Left renal pelvis (tissue), 4 donors: ENCODE data around the gene ADAMTSL3. TPM values are rescaled to one million over a fixed set of nuclear protein-coding genes. Genes with fewer than 3 reads are reported as not detected.
"Not testable (repeated sequence)": the region's sequence is repeated elsewhere in the genome, so short reads cannot be mapped to it uniquely, and the experiment has no call there.

Source experiments
- DNase-seq, 4 donors: peaks; one replicate each; pipeline ENCODE4 v3.0.0-alpha.2; 2013; ENCODE audit warnings: low read depth in 4 of 4, low spot score in 3 of 4
- polyA plus RNA-seq, 4 donors: library from polyadenylated mRNA; unstranded; fragments of 120-200 nt; gene quantifications; one replicate each; pipeline ENCODE4 v1.2.1, GENCODE V29; 2013; ENCODE audit not compliant: insufficient read length in 4 of 4

ADAMTSL3 gene
- polyA plus RNA-seq, 4 donors: 3.1 to 40.2 (median 5.8) TPM

DNA sequence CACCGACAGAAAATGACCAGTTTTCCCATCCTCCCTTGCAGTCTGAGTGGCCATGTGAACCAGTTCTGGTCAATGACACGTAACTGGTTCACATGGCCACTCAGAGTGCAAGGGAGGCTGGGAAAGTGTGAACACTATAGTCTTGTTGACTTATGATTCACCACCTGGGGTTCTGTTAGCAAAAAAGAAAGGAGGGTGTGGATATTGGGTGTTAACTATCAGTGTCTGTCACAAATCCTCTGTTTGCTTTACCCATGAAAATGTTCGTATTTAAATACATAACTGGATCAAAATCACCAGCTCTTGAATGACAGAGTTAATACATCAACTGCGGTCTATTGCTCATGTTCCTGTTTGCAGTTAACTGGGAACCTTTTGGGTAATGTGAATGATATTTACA lies 92.3 kb downstream of the ADAMTSL3 start:
- no peak for DNase-seq

DNA sequence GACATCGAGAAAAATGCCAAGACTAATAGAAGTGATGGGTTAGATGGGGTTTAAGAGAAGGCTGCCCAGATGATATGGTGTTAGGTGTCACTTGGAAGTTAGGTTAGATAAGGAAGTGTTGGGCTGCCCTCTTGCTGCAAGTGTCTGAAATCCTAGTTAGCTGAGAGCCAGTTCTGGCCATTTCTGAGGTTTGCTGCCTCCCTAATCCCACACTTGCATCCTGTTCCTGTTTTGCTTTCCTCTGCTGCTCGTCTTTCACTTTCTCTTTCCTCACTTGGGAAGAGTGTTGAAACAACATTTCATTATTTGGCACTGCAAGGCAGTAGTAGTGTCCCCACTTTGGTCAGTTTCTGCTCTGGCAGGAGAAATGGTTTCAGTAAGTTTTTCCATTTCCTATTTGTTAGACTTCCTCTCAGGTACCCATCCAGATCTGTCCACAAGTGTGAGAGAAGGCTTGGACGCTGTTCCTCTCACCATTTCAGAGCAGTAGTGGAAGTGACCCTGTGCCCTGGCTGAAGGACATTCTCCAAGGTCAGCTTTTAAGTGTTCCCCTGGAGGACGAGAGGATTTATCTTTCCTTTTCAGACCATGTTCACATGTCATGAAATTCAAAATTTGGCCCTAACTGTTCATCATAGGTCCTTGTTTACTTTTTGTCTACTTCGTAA lies 93.3 kb downstream of the ADAMTSL3 start:
- no peak for DNase-seq

GRCh38 chr15:83747718-83748110 lies 93.8 kb downstream of the ADAMTSL3 start:
- DNase-seq: no peak

GRCh38 chr15:83753872-83754493 lies 100.1 kb downstream of the ADAMTSL3 start:
- DNase-seq: no peak

DNA sequence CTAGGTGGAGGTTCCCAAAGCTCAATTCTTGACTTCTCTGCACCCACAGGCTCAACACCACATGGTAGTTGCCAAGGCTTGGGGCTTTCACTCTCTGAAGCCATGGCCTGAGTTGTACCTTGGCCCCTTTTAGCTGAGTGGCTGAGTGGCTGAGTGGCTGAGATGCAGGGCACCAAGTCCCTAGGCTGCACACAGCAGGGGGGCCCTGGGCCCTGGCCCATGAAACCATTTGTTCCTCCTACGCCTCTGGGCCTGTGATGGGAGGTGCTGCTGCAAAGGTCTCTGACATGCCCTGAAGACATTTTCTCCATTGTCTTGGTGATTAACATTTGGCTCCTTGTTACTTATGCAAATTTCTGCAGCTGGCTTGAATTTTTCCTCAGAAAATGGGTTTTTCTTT lies 103.4 kb downstream of the ADAMTSL3 start:
- DNase-seq: not testable (repeated sequence)

DNA sequence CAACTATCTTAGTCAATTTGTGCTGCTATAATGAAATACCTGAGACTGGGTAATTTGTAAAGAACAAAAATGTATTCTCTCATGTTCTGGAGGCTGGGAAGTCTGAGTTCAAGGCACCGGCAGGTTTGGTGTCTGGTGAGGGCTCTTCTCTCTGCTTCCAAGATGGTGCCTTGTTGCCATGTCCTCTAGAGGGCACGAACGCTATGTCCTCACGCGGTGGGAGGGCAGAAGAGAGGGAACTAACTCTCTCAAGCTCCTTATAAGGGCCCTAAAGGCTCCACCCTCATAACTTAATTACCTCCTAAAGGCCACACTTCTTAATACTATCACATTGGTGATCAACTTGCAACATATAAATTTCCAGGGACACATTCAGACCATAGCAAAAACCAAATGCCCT lies 108.4 kb downstream of the ADAMTSL3 start:
- DNase-seq: no peak

GRCh38 chr15:83764201-83764838 lies 110.4 kb downstream of the ADAMTSL3 start:
- no peak for DNase-seq

GRCh38 chr15:83766339-83766738 lies 112.4 kb downstream of the ADAMTSL3 start:
- no peak for DNase-seq

DNA sequence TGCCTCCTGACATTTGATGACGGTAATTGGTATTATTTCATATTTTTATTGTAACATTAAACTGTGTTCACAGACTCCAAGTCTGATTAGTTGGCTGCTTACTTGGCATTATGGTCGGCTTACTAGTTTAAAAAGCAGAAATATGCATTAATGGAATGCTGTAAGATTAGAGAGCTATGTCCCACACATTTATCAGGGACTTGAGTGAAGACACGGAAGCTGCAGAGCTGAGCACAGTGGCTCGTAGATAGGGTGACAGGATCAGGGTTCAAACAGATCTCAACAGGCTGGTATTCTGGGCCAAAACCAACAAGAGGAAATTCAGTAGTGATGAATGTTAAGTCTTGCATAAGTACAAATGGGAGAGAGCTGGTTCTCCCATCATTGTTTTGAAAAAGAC lies 113.8 kb downstream of the ADAMTSL3 start:
- DNase-seq: no peak

DNA sequence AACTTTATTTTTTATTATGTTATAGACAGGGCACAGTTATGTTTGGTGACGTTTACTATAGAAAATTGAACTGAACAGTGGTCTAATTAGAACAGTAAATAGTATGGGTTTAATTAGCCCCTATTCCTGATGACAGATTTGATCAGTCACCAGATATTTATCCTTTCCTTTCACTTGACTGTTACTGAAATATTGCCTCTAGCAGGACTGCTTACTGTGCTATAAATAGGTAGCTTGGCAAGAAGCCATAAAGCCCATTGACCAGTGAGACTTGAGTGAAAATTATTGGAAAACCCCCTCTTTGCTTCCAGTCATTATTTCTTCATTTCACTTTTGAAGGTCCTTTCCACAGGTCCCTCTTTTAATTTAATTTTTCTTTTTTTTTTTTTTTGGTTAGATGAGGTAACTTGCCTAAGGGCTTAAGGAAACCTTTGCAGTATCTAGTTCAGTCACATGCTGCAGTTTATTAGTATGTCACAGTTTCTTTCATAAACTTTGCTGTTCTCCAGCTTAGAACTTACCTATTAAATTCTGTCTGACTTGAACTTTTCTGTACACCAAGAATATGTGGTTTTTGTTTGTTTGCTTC lies 115.6 kb downstream of the ADAMTSL3 start:
- DNase-seq: no peak

GRCh38 chr15:83775738-83776137 lies 121.8 kb downstream of the ADAMTSL3 start:
- DNase-seq: no peak

GRCh38 chr15:83776986-83777385 lies 123.1 kb downstream of the ADAMTSL3 start:
- DNase-seq: no peak

- no peak for DNase-seq
These were observed 129.3 kb downstream of the ADAMTSL3 start for GRCh38 chr15:83783227-83783626.

- DNase-seq: no peak
These were observed 131.1 kb downstream of the ADAMTSL3 start for GRCh38 chr15:83784975-83785374.

- DNase-seq: no peak
These were observed 132.4 kb downstream of the ADAMTSL3 start for GRCh38 chr15:83786336-83786735.

GRCh38 chr15:83793069-83793468 lies 139.1 kb downstream of the ADAMTSL3 start:
- no peak for DNase-seq

DNA sequence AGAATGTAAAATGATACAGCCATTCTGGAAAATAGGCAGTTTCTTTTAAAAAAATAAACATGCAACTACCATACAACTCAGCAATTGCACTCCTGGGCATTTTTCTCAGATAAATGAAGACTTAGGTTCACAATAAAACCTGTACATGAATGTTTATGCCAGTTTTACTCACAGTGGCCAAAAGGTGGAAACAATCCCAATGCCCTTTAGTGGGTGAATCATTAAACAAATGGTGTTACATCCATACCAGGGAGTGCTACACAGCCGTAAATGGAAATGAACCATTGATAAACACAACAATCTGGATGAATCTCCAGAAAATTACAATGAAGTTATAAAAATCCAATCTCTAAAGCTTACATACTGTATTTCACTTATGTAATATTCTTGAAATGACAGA lies 140.3 kb downstream of the ADAMTSL3 start:
- no peak for DNase-seq

- no peak for DNase-seq
These were observed 155.4 kb downstream of the ADAMTSL3 start for GRCh38 chr15:83809345-83809744.

GRCh38 chr15:83810110-83810509 lies 156.2 kb downstream of the ADAMTSL3 start:
- no peak for DNase-seq

GRCh38 chr15:83813682-83814081 lies 159.8 kb downstream of the ADAMTSL3 start:
- no peak for DNase-seq

DNA sequence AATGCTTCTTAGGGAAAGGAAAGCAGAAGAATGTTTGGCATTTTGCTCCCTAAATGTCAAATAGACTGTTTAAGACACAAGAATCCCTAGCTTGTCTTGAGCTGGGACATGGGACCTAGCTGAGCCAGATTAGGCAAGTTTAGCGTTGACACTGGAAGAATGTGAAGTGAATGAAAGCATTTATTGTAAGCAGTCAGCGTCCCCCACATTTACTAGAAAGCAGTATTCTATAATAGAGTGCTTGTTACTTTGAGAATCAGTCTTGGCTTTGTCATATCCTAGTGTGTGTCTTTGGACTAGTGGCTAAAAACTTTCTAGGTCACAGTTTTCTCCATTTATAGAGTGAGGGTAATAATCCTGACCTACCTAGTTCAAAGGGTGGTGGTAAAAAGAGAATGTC lies 161.6 kb downstream of the ADAMTSL3 start:
- DNase-seq: no peak
